Activated T-cell treated with anti-CD3 and anti-CD28 coated beads, Interleukin-2, amount 50 U/mL, for 24 hours (primary cell): ENCODE measurements around the gene EMC8.

Experiments used
- DNase-seq: peaks from one replicate; pipeline ENCODE4 v3.0.0-alpha.2; 2020
- H3K27ac Mint-ChIP-seq: 2 replicates; pipeline ENCODE4 v1.8.0; 2020; ENCODE audit warnings: mild to moderate bottlenecking, mixed read lengths
- H3K27me3 Mint-ChIP-seq: 2 replicates; pipeline ENCODE4 v1.8.0; 2020; ENCODE audit warnings: mixed read lengths
- H3K36me3 Mint-ChIP-seq: 2 replicates; pipeline ENCODE4 v1.8.0; 2020; ENCODE audit warnings: low read depth, mixed read lengths
- H3K4me1 Mint-ChIP-seq: 2 replicates; pipeline ENCODE4 v1.8.0; 2020; ENCODE audit warnings: low read depth, mixed read lengths
- H3K4me3 Mint-ChIP-seq: 2 replicates; pipeline ENCODE4 v1.8.0; 2020; ENCODE audit warnings: mild to moderate bottlenecking, moderate library complexity, mixed read lengths
- H3K9me3 Mint-ChIP-seq: 2 replicates; pipeline ENCODE4 v1.8.0; 2020; ENCODE audit warnings: mixed read lengths

Gene EMC8

GRCh38 chr16:85799497-85800320 lies at the start of gene EMC8, which contains the start of gene COX4I1:
Gene EMC8, minus strand, starts transcription at chr16:85799544. Its CDS starts 249 bp downstream, at chr16:85799295.
Gene COX4I1, plus strand, starts transcription at chr16:85799695. Its CDS starts 1,511 bp downstream, at chr16:85801206.
- H3K4me3 Mint-ChIP-seq: peak within 1 kb of the TSS; percentile 89
- H3K27me3 Mint-ChIP-seq: no peaks in the 10 kb centered on the region
- H3K4me1 Mint-ChIP-seq: peaks cover 69% of the 10 kb centered on the region
- no peaks in the 10 kb centered on the region for H3K9me3 Mint-ChIP-seq
- DNase-seq: peak; percentile 95
- peaks cover 89% of the 10 kb centered on the region for H3K36me3 Mint-ChIP-seq
- peak within 1 kb of the TSS; percentile 92 for H3K27ac Mint-ChIP-seq

- Mint-ChIP-seq H3K27me3 (peaks cover 34% of the 10 kb centered on the region), H3K27ac (no peak overlapping the region)
- DNase-seq: no peak
These were observed 49.6 kb upstream of the EMC8 start for GRCh38 chr16:85848986-85849385.

GRCh38 chr16:85847681-85848601 lies 48.6 kb upstream of the EMC8 start:
- no peak for DNase-seq
- Mint-ChIP-seq H3K27ac (no peak overlapping the region), H3K4me1 (peaks cover 4% of the 10 kb centered on the region), H3K4me3 (no peak overlapping the region), H3K27me3 (peaks cover 34% of the 10 kb centered on the region), H3K36me3 (no peaks in the 10 kb centered on the region), H3K9me3 (no peaks in the 10 kb centered on the region)

More at GRCh38 chr16:85848986-85849385, 49.6 kb upstream of the EMC8 start:
- peaks cover 4% of the 10 kb centered on the region for H3K4me1 Mint-ChIP-seq
- no peaks in the 10 kb centered on the region for H3K36me3 Mint-ChIP-seq
- no peaks in the 10 kb centered on the region for H3K9me3 Mint-ChIP-seq
- H3K4me3 Mint-ChIP-seq: no peak overlapping the region

GRCh38 chr16:85847036-85847435 lies 47.7 kb upstream of the EMC8 start:
- Mint-ChIP-seq H3K27me3 (peaks cover 34% of the 10 kb centered on the region), H3K36me3 (no peaks in the 10 kb centered on the region), H3K4me1 (peaks cover 4% of the 10 kb centered on the region), H3K9me3 (no peaks in the 10 kb centered on the region), H3K27ac (no peak overlapping the region), H3K4me3 (no peak overlapping the region)
- no peak for DNase-seq

- Mint-ChIP-seq H3K27ac (no peak overlapping the region), H3K4me3 (no peak overlapping the region), H3K27me3 (peaks cover 34% of the 10 kb centered on the region), H3K9me3 (no peaks in the 10 kb centered on the region), H3K4me1 (peaks cover 4% of the 10 kb centered on the region), H3K36me3 (no peaks in the 10 kb centered on the region)
- no peak for DNase-seq
These were observed 47.1 kb upstream of the EMC8 start for GRCh38 chr16:85846461-85846860.

GRCh38 chr16:85845266-85845665 lies 45.9 kb upstream of the EMC8 start:
- H3K36me3 Mint-ChIP-seq: no peaks in the 10 kb centered on the region
- peaks cover 34% of the 10 kb centered on the region for H3K27me3 Mint-ChIP-seq
- no peak overlapping the region for H3K4me3 Mint-ChIP-seq
- no peak for DNase-seq
- peaks cover 4% of the 10 kb centered on the region for H3K4me1 Mint-ChIP-seq
- H3K9me3 Mint-ChIP-seq: no peaks in the 10 kb centered on the region
- no peak overlapping the region for H3K27ac Mint-ChIP-seq

GRCh38 chr16:85844786-85845185 lies 45.4 kb upstream of the EMC8 start:
- H3K27ac Mint-ChIP-seq: no peak overlapping the region
- H3K36me3 Mint-ChIP-seq: no peaks in the 10 kb centered on the region
- H3K9me3 Mint-ChIP-seq: no peaks in the 10 kb centered on the region
- no peak overlapping the region for H3K4me3 Mint-ChIP-seq
- peaks cover 39% of the 10 kb centered on the region for H3K27me3 Mint-ChIP-seq
- DNase-seq: no peak
- H3K4me1 Mint-ChIP-seq: peaks cover 4% of the 10 kb centered on the region

- Mint-ChIP-seq H3K27me3 (peaks cover 41% of the 10 kb centered on the region), H3K27ac (no peak overlapping the region), H3K4me3 (no peak overlapping the region), H3K9me3 (no peaks in the 10 kb centered on the region), H3K4me1 (peaks cover 4% of the 10 kb centered on the region), H3K36me3 (no peaks in the 10 kb centered on the region)
- no peak for DNase-seq
These were observed 44.8 kb upstream of the EMC8 start for GRCh38 chr16:85844169-85844481.

- Mint-ChIP-seq H3K36me3 (no peaks in the 10 kb centered on the region), H3K9me3 (no peaks in the 10 kb centered on the region), H3K27ac (no peak overlapping the region), H3K4me1 (peaks cover 4% of the 10 kb centered on the region), H3K4me3 (no peak overlapping the region), H3K27me3 (peaks cover 43% of the 10 kb centered on the region)
- no peak for DNase-seq
These were observed 44.3 kb upstream of the EMC8 start for GRCh38 chr16:85843471-85844168.

GRCh38 chr16:85842848-85843247 lies 43.5 kb upstream of the EMC8 start:
- Mint-ChIP-seq H3K4me1 (peaks cover 4% of the 10 kb centered on the region), H3K27me3 (peaks cover 42% of the 10 kb centered on the region), H3K27ac (no peak overlapping the region), H3K9me3 (no peaks in the 10 kb centered on the region), H3K36me3 (no peaks in the 10 kb centered on the region), H3K4me3 (no peak overlapping the region)
- no peak for DNase-seq

GRCh38 chr16:85842435-85842834 lies 43.1 kb upstream of the EMC8 start:
- DNase-seq: no peak
- Mint-ChIP-seq H3K9me3 (no peaks in the 10 kb centered on the region), H3K4me3 (no peak overlapping the region), H3K36me3 (no peaks in the 10 kb centered on the region), H3K27ac (no peak overlapping the region), H3K4me1 (peaks cover 4% of the 10 kb centered on the region), H3K27me3 (peaks cover 42% of the 10 kb centered on the region)

GRCh38 chr16:85840801-85841200 lies 41.5 kb upstream of the EMC8 start:
- Mint-ChIP-seq H3K27ac (no peak overlapping the region), H3K36me3 (no peaks in the 10 kb centered on the region), H3K9me3 (no peaks in the 10 kb centered on the region), H3K27me3 (peaks cover 39% of the 10 kb centered on the region), H3K4me1 (peaks cover 4% of the 10 kb centered on the region), H3K4me3 (no peak overlapping the region)
- DNase-seq: no peak

GRCh38 chr16:85840395-85840794 lies 41.1 kb upstream of the EMC8 start:
- Mint-ChIP-seq H3K27me3 (peaks cover 39% of the 10 kb centered on the region), H3K27ac (no peak overlapping the region)

GRCh38 chr16:85839681-85840240 lies 40.4 kb upstream of the EMC8 start:
- Mint-ChIP-seq H3K27me3 (peaks cover 39% of the 10 kb centered on the region), H3K4me3 (no peak overlapping the region), H3K36me3 (no peaks in the 10 kb centered on the region), H3K4me1 (peaks cover 2% of the 10 kb centered on the region), H3K9me3 (no peaks in the 10 kb centered on the region), H3K27ac (no peak overlapping the region)
- DNase-seq: no peak

More at GRCh38 chr16:85840395-85840794, 41.1 kb upstream of the EMC8 start:
- Mint-ChIP-seq H3K36me3 (no peaks in the 10 kb centered on the region), H3K4me3 (no peak overlapping the region), H3K4me1 (peaks cover 4% of the 10 kb centered on the region), H3K9me3 (no peaks in the 10 kb centered on the region)
- no peak for DNase-seq
